Measurements from ENCODE around the gene ETV2.

ETV2 gene

DNA sequence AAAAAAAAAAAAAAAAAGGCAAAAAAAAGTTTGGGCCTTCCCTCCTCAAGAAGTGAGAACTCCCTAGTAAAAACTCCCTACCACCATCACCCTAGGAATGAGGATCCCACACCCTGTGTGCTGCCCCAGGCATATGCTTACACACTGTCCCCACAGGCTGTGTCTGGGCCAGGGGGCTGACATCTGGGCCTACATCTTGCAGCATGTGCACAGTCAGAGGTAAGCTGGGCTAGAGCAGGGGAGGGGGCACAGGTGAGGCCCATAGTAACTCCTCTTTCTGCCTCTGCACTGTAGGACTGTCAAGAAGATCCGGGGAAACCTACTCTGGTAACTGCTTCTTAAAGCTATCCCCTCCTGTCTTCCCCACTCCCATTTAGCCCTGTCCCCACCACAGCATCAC is 28.0 kb upstream of the ETV2 start:
- no peak for DNase-seq (ENCODE audit: low read depth in 1 of 2, low spot score in 1 of 2)
- TF ChIP-seq, protein P1, sequence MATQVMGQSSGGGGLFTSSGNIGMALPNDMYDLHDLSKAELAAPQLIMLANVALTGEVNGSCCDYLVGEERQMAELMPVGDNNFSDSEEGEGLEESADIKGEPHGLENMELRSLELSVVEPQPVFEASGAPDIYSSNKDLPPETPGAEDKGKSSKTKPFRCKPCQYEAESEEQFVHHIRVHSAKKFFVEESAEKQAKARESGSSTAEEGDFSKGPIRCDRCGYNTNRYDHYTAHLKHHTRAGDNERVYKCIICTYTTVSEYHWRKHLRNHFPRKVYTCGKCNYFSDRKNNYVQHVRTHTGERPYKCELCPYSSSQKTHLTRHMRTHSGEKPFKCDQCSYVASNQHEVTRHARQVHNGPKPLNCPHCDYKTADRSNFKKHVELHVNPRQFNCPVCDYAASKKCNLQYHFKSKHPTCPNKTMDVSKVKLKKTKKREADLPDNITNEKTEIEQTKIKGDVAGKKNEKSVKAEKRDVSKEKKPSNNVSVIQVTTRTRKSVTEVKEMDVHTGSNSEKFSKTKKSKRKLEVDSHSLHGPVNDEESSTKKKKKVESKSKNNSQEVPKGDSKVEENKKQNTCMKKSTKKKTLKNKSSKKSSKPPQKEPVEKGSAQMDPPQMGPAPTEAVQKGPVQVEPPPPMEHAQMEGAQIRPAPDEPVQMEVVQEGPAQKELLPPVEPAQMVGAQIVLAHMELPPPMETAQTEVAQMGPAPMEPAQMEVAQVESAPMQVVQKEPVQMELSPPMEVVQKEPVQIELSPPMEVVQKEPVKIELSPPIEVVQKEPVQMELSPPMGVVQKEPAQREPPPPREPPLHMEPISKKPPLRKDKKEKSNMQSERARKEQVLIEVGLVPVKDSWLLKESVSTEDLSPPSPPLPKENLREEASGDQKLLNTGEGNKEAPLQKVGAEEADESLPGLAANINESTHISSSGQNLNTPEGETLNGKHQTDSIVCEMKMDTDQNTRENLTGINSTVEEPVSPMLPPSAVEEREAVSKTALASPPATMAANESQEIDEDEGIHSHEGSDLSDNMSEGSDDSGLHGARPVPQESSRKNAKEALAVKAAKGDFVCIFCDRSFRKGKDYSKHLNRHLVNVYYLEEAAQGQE (IDR thresholded peaks at IDR 0.05; ENCODE audit: insufficient replicate concordance, low read depth): no peak
- TF ChIP-seq GABPA (IDR thresholded peaks at IDR 0.05; ENCODE audit: low read depth) (no peak), POLR2AphosphoS5 (IDR thresholded peaks at IDR 0.05; ENCODE audit: low read depth) (no peak), SPI1 (IDR thresholded peaks at IDR 0.05; ENCODE audit: borderline replicate concordance, low read depth) (no peak)
- TF ChIP-seq, protein P2, sequence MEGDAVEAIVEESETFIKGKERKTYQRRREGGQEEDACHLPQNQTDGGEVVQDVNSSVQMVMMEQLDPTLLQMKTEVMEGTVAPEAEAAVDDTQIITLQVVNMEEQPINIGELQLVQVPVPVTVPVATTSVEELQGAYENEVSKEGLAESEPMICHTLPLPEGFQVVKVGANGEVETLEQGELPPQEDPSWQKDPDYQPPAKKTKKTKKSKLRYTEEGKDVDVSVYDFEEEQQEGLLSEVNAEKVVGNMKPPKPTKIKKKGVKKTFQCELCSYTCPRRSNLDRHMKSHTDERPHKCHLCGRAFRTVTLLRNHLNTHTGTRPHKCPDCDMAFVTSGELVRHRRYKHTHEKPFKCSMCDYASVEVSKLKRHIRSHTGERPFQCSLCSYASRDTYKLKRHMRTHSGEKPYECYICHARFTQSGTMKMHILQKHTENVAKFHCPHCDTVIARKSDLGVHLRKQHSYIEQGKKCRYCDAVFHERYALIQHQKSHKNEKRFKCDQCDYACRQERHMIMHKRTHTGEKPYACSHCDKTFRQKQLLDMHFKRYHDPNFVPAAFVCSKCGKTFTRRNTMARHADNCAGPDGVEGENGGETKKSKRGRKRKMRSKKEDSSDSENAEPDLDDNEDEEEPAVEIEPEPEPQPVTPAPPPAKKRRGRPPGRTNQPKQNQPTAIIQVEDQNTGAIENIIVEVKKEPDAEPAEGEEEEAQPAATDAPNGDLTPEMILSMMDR (IDR thresholded peaks at IDR 0.05; ENCODE audit: insufficient read depth, low read length): no peak
- Histone ChIP-seq H3K27me3 (ENCODE audit: insufficient read depth, poor library complexity, severe bottlenecking) (no peaks in the 10 kb centered on the region), H3K4me3 (replicated peaks; ENCODE audit: insufficient read depth, low read length) (no peak overlapping the region), H3K27ac (replicated peaks) (no peak overlapping the region)

DNA sequence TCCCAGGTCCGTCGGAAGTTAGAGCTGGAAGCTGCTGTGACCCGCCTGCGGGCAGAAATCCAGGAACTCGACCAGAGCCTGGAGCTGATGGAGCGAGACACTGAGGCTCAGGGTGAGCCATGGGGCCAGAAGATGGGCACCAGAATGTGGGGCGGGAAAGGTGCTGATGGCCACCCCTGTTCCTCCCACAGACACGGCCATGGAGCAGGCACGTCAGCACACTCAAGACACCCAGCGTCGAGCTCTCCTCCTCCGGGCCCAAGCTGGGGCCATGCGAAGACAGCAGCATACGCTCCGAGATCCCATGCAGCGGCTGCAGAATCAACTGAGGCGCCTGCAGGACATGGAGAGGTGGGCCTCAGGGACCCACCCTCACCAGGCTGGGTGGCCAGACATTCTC is 26.5 kb upstream of the ETV2 start:
- H3K4me3 ChIP-seq (replicated peaks; ENCODE audit: insufficient read depth, low read length): no peak overlapping the region
- DNase-seq (ENCODE audit: low read depth in 1 of 2, low spot score in 1 of 2): no peak
- no peaks in the 10 kb centered on the region for H3K27me3 ChIP-seq (ENCODE audit: insufficient read depth, poor library complexity, severe bottlenecking)
- TF ChIP-seq, protein P2 (IDR thresholded peaks at IDR 0.05; ENCODE audit: insufficient read depth, low read length): no peak
- no peak for TF ChIP-seq POLR2AphosphoS5 (IDR thresholded peaks at IDR 0.05; ENCODE audit: low read depth)
- no peak for TF ChIP-seq GABPA (IDR thresholded peaks at IDR 0.05; ENCODE audit: low read depth)
- no peak for TF ChIP-seq SPI1 (IDR thresholded peaks at IDR 0.05; ENCODE audit: borderline replicate concordance, low read depth)
- TF ChIP-seq, protein P1 (IDR thresholded peaks at IDR 0.05; ENCODE audit: insufficient replicate concordance, low read depth): no peak
- H3K27ac ChIP-seq (replicated peaks): no peak overlapping the region

DNA sequence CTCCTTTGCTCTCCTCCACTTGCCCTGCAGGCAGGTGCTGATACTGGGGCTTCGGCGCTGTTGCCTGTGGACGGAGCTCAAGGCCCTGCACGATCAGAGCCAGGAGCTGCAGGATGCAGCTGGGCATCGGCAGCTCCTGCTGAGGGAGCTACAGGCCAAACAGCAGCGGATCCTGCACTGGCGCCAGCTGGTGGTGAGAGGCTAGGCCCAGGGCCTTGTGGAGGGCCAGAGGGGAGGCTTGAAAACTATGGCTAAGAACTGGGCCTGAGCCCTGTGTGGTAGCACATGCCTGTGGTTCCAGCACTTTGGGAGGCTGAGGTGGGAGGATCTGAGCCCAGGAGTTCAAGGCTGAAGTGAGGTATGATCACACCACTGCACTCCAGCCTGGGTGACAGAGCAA is 22.7 kb upstream of the ETV2 start:
- no peaks in the 10 kb centered on the region for H3K27me3 ChIP-seq (ENCODE audit: insufficient read depth, poor library complexity, severe bottlenecking)
- no peak for DNase-seq (ENCODE audit: low read depth in 1 of 2, low spot score in 1 of 2)
- TF ChIP-seq SPI1 (IDR thresholded peaks at IDR 0.05; ENCODE audit: borderline replicate concordance, low read depth) (no peak), POLR2AphosphoS5 (IDR thresholded peaks at IDR 0.05; ENCODE audit: low read depth) (no peak), GABPA (IDR thresholded peaks at IDR 0.05; ENCODE audit: low read depth) (no peak)
- TF ChIP-seq, protein P2 (IDR thresholded peaks at IDR 0.05; ENCODE audit: insufficient read depth, low read length): no peak
- TF ChIP-seq, protein P1 (IDR thresholded peaks at IDR 0.05; ENCODE audit: insufficient replicate concordance, low read depth): no peak
- no peak overlapping the region for H3K4me3 ChIP-seq (replicated peaks; ENCODE audit: insufficient read depth, low read length)
- no peak overlapping the region for H3K27ac ChIP-seq (replicated peaks)
